ENCODE measurements around the gene PYGO2.
"Not testable (repeated sequence)": the region's sequence is repeated elsewhere in the genome, so short reads cannot be mapped to it uniquely, and the experiment has no call there.

The PYGO2 gene

DNA sequence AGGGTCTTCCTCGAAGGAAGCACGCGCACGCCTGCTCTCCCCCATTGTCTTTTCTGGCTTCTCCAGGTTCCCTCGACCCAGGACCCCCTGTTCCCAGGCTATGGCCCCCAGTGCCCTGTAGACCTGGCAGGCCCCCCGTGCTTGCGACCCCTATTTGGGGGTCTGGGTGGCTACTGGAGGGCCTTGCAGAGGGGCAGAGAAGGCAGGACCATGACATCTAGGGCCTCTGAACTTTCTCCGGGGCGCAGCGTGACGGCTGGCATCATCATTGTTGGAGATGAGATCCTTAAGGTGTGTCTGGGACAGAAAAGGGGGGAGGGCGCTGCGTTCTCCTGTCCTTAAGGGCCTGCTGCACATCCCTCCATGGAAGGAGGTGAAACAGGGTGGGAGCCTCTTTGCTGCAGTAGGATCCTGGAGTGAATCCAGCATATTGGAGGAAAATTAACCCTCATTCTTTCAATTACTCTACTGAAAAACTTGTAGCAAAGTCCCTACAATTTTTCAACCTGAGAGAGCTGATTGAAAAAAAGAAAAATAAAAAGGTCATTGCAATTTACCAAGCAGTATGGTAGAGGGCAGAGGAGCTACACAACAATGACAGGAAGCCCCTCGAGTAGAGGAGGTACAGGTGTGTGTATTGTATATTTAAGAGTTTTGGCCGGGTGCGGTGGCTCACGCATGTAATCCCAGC, 22.3 kb upstream of the PYGO2 start:
- TF ChIP-seq, protein P1, sequence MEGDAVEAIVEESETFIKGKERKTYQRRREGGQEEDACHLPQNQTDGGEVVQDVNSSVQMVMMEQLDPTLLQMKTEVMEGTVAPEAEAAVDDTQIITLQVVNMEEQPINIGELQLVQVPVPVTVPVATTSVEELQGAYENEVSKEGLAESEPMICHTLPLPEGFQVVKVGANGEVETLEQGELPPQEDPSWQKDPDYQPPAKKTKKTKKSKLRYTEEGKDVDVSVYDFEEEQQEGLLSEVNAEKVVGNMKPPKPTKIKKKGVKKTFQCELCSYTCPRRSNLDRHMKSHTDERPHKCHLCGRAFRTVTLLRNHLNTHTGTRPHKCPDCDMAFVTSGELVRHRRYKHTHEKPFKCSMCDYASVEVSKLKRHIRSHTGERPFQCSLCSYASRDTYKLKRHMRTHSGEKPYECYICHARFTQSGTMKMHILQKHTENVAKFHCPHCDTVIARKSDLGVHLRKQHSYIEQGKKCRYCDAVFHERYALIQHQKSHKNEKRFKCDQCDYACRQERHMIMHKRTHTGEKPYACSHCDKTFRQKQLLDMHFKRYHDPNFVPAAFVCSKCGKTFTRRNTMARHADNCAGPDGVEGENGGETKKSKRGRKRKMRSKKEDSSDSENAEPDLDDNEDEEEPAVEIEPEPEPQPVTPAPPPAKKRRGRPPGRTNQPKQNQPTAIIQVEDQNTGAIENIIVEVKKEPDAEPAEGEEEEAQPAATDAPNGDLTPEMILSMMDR (IDR thresholded peaks at IDR 0.05; ENCODE audit: low read depth, low read length): no peak
- H3K4me3 ChIP-seq (ENCODE audit: low read depth, low read length): peak overlapping the region; percentile 97

DNA sequence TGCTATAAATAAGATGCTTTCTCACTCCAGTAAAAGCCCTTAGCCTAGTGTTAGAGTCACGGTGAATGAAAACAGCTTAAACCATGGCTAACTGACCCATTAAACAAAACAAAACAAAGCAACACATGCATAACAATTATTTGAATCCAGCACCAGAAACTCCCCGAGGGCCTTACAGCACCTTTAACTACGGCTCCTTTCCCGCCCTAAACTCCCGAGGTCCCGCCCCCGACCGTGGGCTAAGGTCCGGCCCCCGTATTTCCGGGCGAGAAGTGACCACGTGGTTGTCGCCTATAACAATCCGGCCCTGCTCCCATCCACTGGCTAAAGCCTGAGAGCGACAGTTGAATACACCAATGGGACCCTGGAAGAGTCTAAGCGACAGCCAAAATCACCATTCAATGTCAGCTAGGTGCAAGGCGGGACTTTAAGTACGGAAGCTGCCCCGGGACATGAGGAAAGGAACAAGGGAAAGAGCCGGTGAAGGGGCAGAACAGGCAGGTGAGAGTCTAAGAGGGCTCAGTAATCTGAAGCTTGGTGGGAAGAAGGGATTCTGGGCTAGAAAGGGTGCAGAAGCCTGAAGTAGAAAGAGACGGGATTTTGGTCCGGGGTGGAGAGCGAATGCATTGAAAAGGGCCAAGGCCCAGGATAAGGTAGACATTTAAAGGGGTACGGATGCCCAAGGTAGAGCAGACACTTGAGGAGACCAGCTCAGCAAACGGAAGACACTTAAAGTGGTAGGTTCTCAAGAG, 21.5 kb upstream of the PYGO2 start, which contains the start of gene FLAD1:
FLAD1 (plus strand) TSS at position 448 of the 752 bp plus-strand sequence. CDS start 351 bp downstream, outside the sequence.
- TF ChIP-seq, protein P1 (IDR thresholded peaks at IDR 0.05; ENCODE audit: low read depth, low read length): no peak
- peak within 1 kb of the TSS; percentile 97 for H3K4me3 ChIP-seq (ENCODE audit: low read depth, low read length)

DNA sequence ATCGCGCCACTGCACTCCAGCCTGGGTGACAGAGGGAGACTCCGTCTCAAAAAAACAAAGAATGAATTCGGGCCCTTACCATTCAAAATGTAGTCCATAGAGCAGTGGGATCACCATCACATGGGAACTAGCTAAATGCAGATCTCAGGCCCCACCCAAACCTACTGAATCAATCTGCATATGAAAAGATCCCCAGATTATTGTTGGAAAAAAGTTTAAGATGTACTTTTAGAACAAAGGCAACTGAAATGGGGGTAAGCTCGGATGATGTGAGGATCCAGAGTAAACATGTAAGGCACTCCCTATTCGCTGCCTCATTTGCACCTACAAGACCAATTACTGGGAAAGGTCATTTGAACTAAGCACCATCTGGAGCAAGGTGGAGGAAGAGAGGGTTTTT, 20.8 kb upstream of the PYGO2 start:
- H3K4me3 ChIP-seq (ENCODE audit: low read depth, low read length): peak overlapping the region; percentile 97
- TF ChIP-seq, protein P1 (IDR thresholded peaks at IDR 0.05; ENCODE audit: low read depth, low read length): no peak

DNA sequence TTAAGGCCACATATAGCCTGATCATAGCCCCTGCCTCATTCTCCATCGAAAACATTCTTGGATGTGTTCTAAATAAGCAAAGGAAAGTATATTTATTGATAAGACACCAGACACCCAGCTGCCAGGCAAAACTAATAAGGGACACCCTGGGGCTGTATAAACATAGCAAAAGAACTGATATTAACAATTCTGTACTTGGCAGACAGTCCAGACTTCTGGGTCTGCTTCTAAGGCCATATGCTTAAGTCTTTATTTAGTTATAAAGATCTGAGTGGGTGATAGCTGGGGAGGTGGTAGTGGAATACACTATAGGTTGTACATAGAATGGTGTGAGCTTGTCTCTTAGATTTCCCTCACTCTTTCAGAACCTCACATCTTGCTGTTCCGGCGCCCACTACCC, 16.8 kb upstream of the PYGO2 start:
- no peak overlapping the region for H3K4me3 ChIP-seq (ENCODE audit: low read depth, low read length)
- TF ChIP-seq, protein P1 (IDR thresholded peaks at IDR 0.05; ENCODE audit: low read depth, low read length): no peak

DNA sequence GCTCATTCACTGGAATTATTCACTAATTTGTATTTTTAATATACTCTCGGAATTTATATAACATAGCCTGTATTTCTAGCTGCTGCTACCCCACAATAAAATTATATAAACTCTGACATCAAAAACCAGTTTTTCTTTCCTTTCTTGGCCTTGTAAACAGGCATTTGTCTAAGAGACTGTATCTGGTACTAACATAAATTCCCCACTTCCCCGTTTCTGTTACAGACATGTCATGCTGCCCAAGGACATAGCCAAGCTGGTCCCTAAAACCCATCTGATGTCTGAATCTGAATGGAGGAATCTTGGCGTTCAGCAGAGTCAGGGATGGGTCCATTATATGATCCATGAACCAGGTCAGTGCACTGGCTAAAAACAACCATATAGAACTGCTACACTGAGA, 16.2 kb upstream of the PYGO2 start:
- not testable (repeated sequence) for H3K4me3 ChIP-seq (ENCODE audit: low read depth, low read length)

DNA sequence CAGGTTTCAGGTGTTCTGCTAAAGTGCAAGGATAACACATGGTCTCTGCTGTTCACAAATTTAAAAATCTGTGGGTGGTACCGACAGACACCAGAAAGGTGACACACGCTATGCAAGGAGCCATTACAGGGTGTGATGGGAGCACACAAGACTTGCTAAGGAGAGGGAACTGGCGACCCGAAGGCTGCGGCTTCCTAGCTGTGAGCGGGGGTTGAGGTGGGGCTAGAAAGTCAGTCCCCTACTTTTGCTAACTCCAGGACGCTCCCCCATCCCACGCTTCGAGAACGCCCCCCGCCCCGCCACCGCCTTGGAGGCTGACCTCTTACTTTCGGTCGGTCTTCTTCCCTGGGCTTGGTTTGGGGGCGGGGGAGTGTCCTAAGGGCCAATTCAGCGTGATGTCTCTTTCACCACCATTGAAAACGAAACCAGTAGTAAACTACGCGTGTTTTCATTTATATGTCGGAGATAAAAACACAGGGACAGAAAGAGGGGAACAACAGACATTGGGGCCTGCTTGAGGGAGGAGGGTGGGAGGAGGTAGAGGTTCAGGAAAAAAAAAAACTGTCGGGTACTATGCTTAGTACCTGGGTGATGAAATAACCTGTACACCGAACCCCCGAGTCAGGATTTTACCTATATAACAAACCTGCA, 14.0 kb upstream of the PYGO2 start:
- TF ChIP-seq, protein P1 (IDR thresholded peaks at IDR 0.05; ENCODE audit: low read depth, low read length): no peak
- peak overlapping the region; percentile 89 for H3K4me3 ChIP-seq (ENCODE audit: low read depth, low read length)

DNA sequence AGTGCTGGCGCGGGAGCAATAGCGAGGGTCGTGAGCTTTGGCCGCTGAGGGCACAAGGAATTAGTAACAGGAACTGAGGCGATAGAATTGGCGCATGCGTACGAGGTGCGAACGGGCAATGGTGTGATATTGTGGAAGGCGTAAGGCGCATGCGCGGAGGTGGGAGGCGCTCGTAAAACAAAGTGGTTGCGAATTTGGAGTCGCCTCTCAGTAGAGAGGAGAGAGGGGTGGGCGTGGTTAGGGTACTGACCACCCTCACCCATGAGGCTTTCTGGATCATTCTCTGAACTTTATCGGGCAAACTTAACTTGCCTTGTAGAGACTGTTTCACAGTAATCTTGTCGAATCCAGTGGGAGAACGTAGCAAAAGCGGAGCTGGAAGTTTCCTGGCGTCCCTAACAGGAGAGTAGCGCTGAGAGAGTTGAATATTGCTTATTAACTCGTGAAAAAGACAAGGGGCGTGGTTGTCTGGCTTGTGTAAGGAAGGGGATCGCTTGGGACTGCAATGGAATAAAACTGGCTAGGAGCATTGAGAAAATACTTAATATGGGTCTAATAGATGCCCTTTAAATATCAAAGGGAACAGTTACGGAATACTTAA, 13.3 kb upstream of the PYGO2 start:
- H3K4me3 ChIP-seq (ENCODE audit: low read depth, low read length): peak overlapping the region; percentile 89
- TF ChIP-seq, protein P1 (IDR thresholded peaks at IDR 0.05; ENCODE audit: low read depth, low read length): no peak

All from WI38 (cell line).